GM12878 (cell line): ENCODE results near the gene C1orf232. TPM values are rescaled to one million over a fixed set of nuclear protein-coding genes. Genes with fewer than 3 reads are reported as not detected.

Experiments used
- ATAC-seq: fragments of 200-7000 bp; cut with Tn5 transposase; 3 replicates; pipeline ENCODE4 v1.9.1; 2020; ENCODE audit warnings: mild to moderate bottlenecking, moderate library complexity
- BruUV-seq: library from RNA; stranded (reverse); fragments of 400-500 nt; replicated peaks from 2 replicates; lab custom pipeline; 2021; lab: Mats Ljungman, UMichigan
- CTCF ChIA-PET: fragments of 300-600 bp; sonication (Branson Sonifier 250); formaldehyde crosslinking; extraction: SDS; loops from one replicate; lab custom pipeline; 2021; ENCODE audit warnings: inconsistent platforms; lab: Yijun Ruan, JAX
- POLR2A ChIA-PET: fragments of 350-600 bp; formaldehyde crosslinking; extraction: SDS; loops from one replicate; lab custom pipeline; 2021; ENCODE audit warnings: inconsistent platforms; lab: Charles Lee
- RAD21 ChIA-PET: fragments of 300-600 bp; sonication (Branson Sonifier 250); formaldehyde crosslinking; loops from one replicate; lab custom pipeline; 2023; ENCODE audit warnings: antibody characterized with exemption; ENCODE audit not compliant: unreplicated experiment; lab: Charles Lee
- SMC1A ChIA-PET: fragments of 300-600 bp; sonication (Branson Sonifier 250); formaldehyde crosslinking; loops from one replicate; lab custom pipeline; 2023; ENCODE audit not compliant: unreplicated experiment, uncharacterized antibody; lab: Charles Lee
- DNase-seq: peaks from one replicate; pipeline ENCODE4 v3.0.0-alpha.2; 2011; ENCODE audit warnings: low read depth, low spot score
- FAIRE-seq: peaks from 3 replicates; lab custom pipeline; 2011; peaks lifted over from hg19 to GRCh38; lab: Jason Lieb, UNC
- H2AFZ ChIP-seq: 2 replicates; pipeline ENCODE4 v1.6.0; 2011; ENCODE audit warnings: low read depth, low read length, control low read depth; ENCODE audit not compliant: control insufficient read depth
- H3K27ac ChIP-seq: 2 replicates; pipeline ENCODE4 v1.5.1; 2011; ENCODE audit warnings: control low read depth; ENCODE audit not compliant: control insufficient read depth, insufficient read depth
- H3K27me3 ChIP-seq, 2 experiments: replicated peaks in 1 of 2; 2 replicates each; pipeline versions ENCODE4 v1.6.0 to v1.6.1; 2011; ENCODE audit warnings: low read length in 1 of 2; ENCODE audit not compliant: control insufficient read depth in 2 of 2, insufficient read depth in 2 of 2
- H3K36me3 ChIP-seq, 2 experiments: 2 replicates each; pipeline ENCODE4 v1.5.1; 2011; ENCODE audit warnings: low read length in 1 of 2; ENCODE audit not compliant: control insufficient read depth in 2 of 2, insufficient read depth in 2 of 2
- H3K4me1 ChIP-seq: 2 replicates; pipeline ENCODE4 v1.6.1; 2011; ENCODE audit warnings: mild to moderate bottlenecking, low read length, moderate library complexity, mixed read lengths; ENCODE audit not compliant: control insufficient read depth, insufficient read depth
- H3K4me2 ChIP-seq: 2 replicates; pipeline ENCODE4 v1.6.0; 2011; ENCODE audit warnings: control low read depth; ENCODE audit not compliant: control insufficient read depth, insufficient read depth
- H3K4me3 ChIP-seq: fragments of 200-600 bp; sonication (generic); 2 replicates; pipeline ENCODE4 v1.5.1; 2016
- H3K79me2 ChIP-seq: 2 replicates; pipeline ENCODE4 v1.6.0; 2011; ENCODE audit warnings: low read length; ENCODE audit not compliant: control insufficient read depth, insufficient read depth
- H3K9ac ChIP-seq: 2 replicates; pipeline ENCODE4 v1.8.0; 2011; ENCODE audit warnings: low read length, control low read depth, mixed read lengths; ENCODE audit not compliant: control insufficient read depth, insufficient read depth
- H3K9me3 ChIP-seq: replicated peaks from 3 replicates; pipeline ENCODE4 v1.5.1; 2011; ENCODE audit warnings: mild to moderate bottlenecking, low read length; ENCODE audit not compliant: control insufficient read depth, insufficient read depth
- H4K20me1 ChIP-seq: 2 replicates; pipeline ENCODE4 v1.6.0; 2011; ENCODE audit not compliant: control insufficient read depth, insufficient read depth
- EED ChIP-seq: sonication (generic); IDR thresholded peaks from 2 replicates; pipeline ENCODE4 v1.6.1; 2016; ENCODE audit warnings: antibody characterized with exemption, low read depth
- EP300 ChIP-seq, 2 experiments: fragments of 150-350 bp in 1 of 2; IDR thresholded peaks; 2 replicates each; pipeline ENCODE4 v1.6.1; 2011 to 2012; ENCODE audit warnings: low read depth in 2 of 2, low read length in 2 of 2, borderline replicate concordance in 1 of 2, improper control_type of control experiment in 1 of 2, inconsistent platforms in 1 of 2; ENCODE audit not compliant: control insufficient read depth in 1 of 2
- NBN ChIP-seq: fragments of 450-650 bp; IDR thresholded peaks from 2 replicates; pipeline ENCODE4 v1.6.1; 2016
- SP1 ChIP-seq: IDR thresholded peaks from one replicate; pipeline ENCODE4 v1.6.1; 2011; ENCODE audit warnings: low read depth, low read length
- USF1 ChIP-seq: IDR thresholded peaks from 2 replicates; pipeline ENCODE4 v1.6.1; 2011; ENCODE audit warnings: borderline replicate concordance, low read depth, mild to moderate bottlenecking, moderate library complexity, mixed read lengths, low read length; ENCODE audit not compliant: insufficient read depth; ENCODE audit errors: extremely low read length
- ZBTB40 ChIP-seq: fragments of 450-650 bp; IDR thresholded peaks from 2 replicates; pipeline ENCODE4 v1.6.1; 2016; ENCODE audit warnings: mild to moderate bottlenecking, moderate library complexity, borderline replicate concordance
- WGBS: methylation state at CpG from one replicate; pipeline ENCODE4 v1.1.6; 2016; ENCODE audit warnings: low lambda C conversion rate; ENCODE audit not compliant: insufficient replicate concordance, insufficient coverage; ENCODE audit errors: missing lambda C conversion rate; 5-methylcytosine and 5-hydroxymethylcytosine counted together
- in situ Hi-C: fragments of 300-500 bp; cut with MboI; formaldehyde crosslinking; loops from 9 replicates; pipeline ENCODE4 v1.14.3; 2018; ENCODE audit warnings: mixed read lengths
- intact Hi-C: fragments of 100-400 bp; cut with micrococcal nuclease; formaldehyde crosslinking; loops from one replicate; pipeline ENCODE4 v1.14.2; 2022; ENCODE audit not compliant: unreplicated experiment
- polyA plus RNA-seq, 11 experiments: library from polyadenylated mRNA; depleted of rRNA in 4 of 11; unstranded in 6 of 11; stranded (reverse) in 5 of 11; fragments of >200 nt; fragmentation: Nextera tagmentation in 4 of 11; fragmentation: Illumina TruSeq in 1 of 11; extraction: Ambion mirVana in 4 of 11; extraction: Trizol in 1 of 11; gene quantifications; 1 replicate in 1 of 11; 2 replicates in 10 of 11; pipeline versions ENCODE4 v1.2.1 to v1.2.3, GENCODE V29; 2011 to 2016; ENCODE audit warnings: inconsistent platforms in 2 of 11, missing spikeins in 2 of 11, low read depth in 1 of 11
- total RNA-seq, 4 experiments: library from RNA; depleted of rRNA in 3 of 4; stranded (reverse); fragments of >200 nt in 3 of 4; fragmentation: Illumina TruSeq in 1 of 4; extraction: Trizol in 1 of 4; gene quantifications; 2 replicates each; pipeline versions ENCODE4 v1.2.1 to v1.2.3, GENCODE V29; 2013 to 2021
- TF ChIP-seq, protein P1 (sequence below): fragments of 450-650 bp; IDR thresholded peaks from 2 replicates; pipeline ENCODE4 v1.6.1; 2017; ENCODE audit warnings: low read depth, mild to moderate bottlenecking, moderate library complexity
- TF ChIP-seq, protein P2 (sequence below): fragments of 450-650 bp; IDR thresholded peaks from 2 replicates; pipeline ENCODE4 v1.6.1; 2016; ENCODE audit warnings: mild to moderate bottlenecking

C1orf232 gene
- total and polyA plus RNA-seq, 10 of the 15 experiments (the other 5 are each of a cell fraction or from before 2014, with no cell fraction given), result not detected

DNA sequence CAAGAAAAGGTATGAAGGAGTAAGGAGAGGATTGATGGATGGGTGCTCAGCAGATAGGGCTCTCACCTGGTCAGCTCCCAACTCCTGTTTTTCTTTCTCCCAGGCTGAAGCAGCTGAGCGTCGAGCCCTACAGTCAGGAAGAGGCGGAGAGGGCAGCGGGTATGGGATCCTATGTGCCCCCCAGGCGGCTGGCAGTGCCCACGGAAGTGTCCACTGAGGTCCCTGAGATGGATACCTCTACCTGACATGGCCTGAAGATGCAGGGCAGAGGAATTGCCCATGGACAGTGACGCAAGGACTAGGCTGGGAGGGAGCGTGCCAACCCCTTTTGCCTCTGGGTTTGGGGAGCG is 1.7 kb upstream of the C1orf232 start:
- ChIA-PET POLR2A (interaction anchor here (0.6 to 2.0 kb wide), 4 partner anchors 8 to 64 kb away, joined by 3 to 11 read pairs (median 4); partner anchors contain the start of gene CEP85), SMC1A (interaction anchor here (0.7 to 1.7 kb wide), 5 partner anchors 57 to 151 kb away, joined by 3 to 23 read pairs (median 5); partner anchors contain the start of genes CD52 and CEP85), CTCF (interaction anchor here (1.0 to 5.8 kb wide), 18 partner anchors 8 to 275 kb away, joined by 3 to 110 read pairs (median 4); partner anchors contain the start of genes CATSPER4, CEP85 and PAFAH2), RAD21 (interaction anchor here (0.9 to 2.8 kb wide), 6 partner anchors 8 to 208 kb away, joined by 3 to 44 read pairs (median 4); partner anchors contain the start of genes CD52 and CEP85)
- FAIRE-seq, result no peak
- Histone ChIP-seq H3K27me3 (no peaks in the 10 kb centered on the region), H3K4me1 (peaks cover 7% of the 10 kb centered on the region), H2AFZ (peak overlapping the region; percentile 72), H3K9me3 (no peaks in the 10 kb centered on the region), H3K36me3 (no peaks in the 10 kb centered on the region; a peak in 1 of 4 replicates), H3K4me2 (peak overlapping the region; percentile 93), H3K9ac (peak overlapping the region; percentile 90), H3K4me3 (peak overlapping the region; percentile 97), H4K20me1 (no peaks in the 10 kb centered on the region), H3K27ac (peak overlapping the region; percentile 79), H3K79me2 (peaks cover 12% of the 10 kb centered on the region)
- 50% methylated on average over 9 of the region's 9 CpGs for WGBS
- intact Hi-C loops, result no loop called here
- DNase-seq, result no peak
- in situ Hi-C loops, result loop anchor here (5.0 kb wide), 1 partner anchor 152 kb away; no protein-coding TSS in a partner anchor
- TF ChIP-seq NBN (no peak), EED (no peak), SP1 (no peak), USF1 (no peak), ZBTB40 (no peak), EP300 (IDR thresholded peaks at IDR 0.05; ENCODE audit: borderline replicate concordance in 1 of 2, control insufficient read depth in 1 of 2, low read depth in 2 of 2, low read length in 2 of 2) (no peak)
- TF ChIP-seq, protein P1, sequence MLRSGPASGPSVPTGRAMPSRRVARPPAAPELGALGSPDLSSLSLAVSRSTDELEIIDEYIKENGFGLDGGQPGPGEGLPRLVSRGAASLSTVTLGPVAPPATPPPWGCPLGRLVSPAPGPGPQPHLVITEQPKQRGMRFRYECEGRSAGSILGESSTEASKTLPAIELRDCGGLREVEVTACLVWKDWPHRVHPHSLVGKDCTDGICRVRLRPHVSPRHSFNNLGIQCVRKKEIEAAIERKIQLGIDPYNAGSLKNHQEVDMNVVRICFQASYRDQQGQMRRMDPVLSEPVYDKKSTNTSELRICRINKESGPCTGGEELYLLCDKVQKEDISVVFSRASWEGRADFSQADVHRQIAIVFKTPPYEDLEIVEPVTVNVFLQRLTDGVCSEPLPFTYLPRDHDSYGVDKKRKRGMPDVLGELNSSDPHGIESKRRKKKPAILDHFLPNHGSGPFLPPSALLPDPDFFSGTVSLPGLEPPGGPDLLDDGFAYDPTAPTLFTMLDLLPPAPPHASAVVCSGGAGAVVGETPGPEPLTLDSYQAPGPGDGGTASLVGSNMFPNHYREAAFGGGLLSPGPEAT, result no peak
- TF ChIP-seq, protein P2, sequence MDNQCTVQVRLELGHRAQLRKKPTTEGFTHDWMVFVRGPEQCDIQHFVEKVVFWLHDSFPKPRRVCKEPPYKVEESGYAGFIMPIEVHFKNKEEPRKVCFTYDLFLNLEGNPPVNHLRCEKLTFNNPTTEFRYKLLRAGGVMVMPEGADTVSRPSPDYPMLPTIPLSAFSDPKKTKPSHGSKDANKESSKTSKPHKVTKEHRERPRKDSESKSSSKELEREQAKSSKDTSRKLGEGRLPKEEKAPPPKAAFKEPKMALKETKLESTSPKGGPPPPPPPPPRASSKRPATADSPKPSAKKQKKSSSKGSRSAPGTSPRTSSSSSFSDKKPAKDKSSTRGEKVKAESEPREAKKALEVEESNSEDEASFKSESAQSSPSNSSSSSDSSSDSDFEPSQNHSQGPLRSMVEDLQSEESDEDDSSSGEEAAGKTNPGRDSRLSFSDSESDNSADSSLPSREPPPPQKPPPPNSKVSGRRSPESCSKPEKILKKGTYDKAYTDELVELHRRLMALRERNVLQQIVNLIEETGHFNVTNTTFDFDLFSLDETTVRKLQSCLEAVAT, result peak; percentile 82
- 0 out of 3 replicates have a peak, but pooled peaks have one; percentile 2 for ATAC-seq
- BruUV-seq, result TSS peak; percentile 95
